Activated T-cell treated with anti-CD3 and anti-CD28 coated beads, Interleukin-2, amount 50 U/mL, for 24 hours (primary cell): ENCODE results near the gene GOLGA6L10.
A peak's percentile ranks its signal among the peaks of the same experiment; 100 is the strongest.
"Not testable (repeated sequence)": the region's sequence is repeated elsewhere in the genome, so short reads cannot be mapped to it uniquely, and the experiment has no call there.

ENCODE experiments used
- DNase-seq: peaks from one replicate; pipeline ENCODE4 v3.0.0-alpha.2; 2020
- H3K27ac Mint-ChIP-seq: 2 replicates; pipeline ENCODE4 v1.8.0; 2020; ENCODE audit warnings: mild to moderate bottlenecking, mixed read lengths
- H3K27me3 Mint-ChIP-seq: 2 replicates; pipeline ENCODE4 v1.8.0; 2020; ENCODE audit warnings: mixed read lengths
- H3K36me3 Mint-ChIP-seq: 2 replicates; pipeline ENCODE4 v1.8.0; 2020; ENCODE audit warnings: low read depth, mixed read lengths
- H3K4me1 Mint-ChIP-seq: 2 replicates; pipeline ENCODE4 v1.8.0; 2020; ENCODE audit warnings: low read depth, mixed read lengths
- H3K4me3 Mint-ChIP-seq: 2 replicates; pipeline ENCODE4 v1.8.0; 2020; ENCODE audit warnings: mild to moderate bottlenecking, moderate library complexity, mixed read lengths
- H3K9me3 Mint-ChIP-seq: 2 replicates; pipeline ENCODE4 v1.8.0; 2020; ENCODE audit warnings: mixed read lengths

Gene GOLGA6L10

DNA sequence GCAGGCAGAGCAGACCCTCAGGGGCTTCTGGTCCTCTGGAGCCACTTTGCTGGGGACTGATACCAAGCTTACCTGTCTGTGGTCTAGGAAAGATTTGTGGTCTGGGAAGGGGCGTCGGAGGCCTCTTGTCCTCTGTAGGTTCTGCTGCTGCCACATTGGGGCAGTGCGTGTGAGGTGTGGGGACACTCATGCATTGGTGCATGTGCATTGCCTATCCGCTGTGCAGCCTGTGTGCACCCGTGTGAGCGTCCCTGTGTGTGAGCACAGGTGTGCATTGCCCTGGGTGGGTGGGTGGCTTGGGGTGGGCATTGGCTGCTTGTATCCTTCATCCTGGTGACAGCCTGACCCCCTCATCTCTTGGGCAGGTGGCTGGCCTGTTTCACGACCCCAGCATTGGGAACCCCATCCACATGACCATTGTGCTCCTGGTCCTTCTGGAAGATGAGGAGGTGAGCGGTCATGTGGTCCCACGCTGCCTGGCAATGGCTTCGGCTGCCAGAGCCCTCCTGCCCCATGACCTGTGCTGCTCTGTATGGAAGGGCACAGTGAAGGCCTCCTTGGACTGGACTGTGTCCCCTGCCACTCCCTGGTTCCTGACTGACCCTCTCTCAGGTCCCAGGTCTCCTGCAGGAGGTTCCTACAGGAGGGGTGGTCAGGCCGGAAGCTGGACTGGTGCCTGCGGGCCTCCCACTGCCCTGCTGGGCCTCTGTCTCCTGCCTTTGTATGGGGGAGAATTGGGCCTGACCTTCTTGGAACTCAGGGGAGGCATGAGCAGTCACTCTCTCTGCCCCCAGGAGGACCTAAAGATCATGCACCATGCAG, 45.1 kb downstream of the GOLGA6L10 start:
- no peak overlapping the region for H3K4me3 Mint-ChIP-seq
- H3K27me3 Mint-ChIP-seq = no peaks in the 10 kb centered on the region
- H3K36me3 Mint-ChIP-seq = no peaks in the 10 kb centered on the region
- no peaks in the 10 kb centered on the region for H3K9me3 Mint-ChIP-seq
- H3K4me1 Mint-ChIP-seq = peaks cover 12% of the 10 kb centered on the region
- DNase-seq = no peak
- H3K27ac Mint-ChIP-seq = no peak overlapping the region

DNA sequence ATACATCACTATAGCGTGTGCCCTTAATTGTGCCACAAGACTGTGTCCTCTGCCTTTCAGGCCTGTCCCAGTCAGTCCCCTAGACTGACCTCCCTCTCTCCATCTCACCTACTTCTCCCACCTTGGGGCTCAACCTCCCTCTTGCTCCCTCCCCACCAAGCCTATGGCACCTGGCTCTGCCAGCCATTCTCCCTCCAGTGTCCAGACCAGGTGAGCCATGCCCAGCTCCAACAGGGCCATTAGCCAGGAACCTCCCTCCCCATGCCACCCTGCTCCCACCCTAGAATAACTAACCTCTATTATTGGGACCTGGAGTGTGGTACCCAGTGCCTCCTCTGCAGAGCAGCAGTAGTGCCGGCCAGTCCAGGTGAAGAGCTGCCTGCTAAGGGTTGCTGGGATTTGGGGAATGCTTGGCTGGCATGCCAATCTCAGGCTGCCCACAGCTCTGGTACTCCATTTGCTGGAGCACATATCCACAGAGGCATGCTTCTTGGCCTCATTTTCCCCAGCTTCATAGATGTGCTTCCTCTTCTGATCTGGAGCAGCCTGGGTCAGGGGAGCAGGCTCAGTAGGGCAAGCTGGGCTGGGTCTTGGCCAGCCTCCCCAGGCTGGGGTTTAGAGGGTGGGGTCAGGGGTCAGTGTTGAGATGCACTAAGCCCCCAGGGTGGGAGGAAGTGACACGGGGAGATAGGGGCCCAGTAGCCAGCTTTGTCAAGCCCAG, 47.8 kb downstream of the GOLGA6L10 start:
- Mint-ChIP-seq H3K9me3 (no peaks in the 10 kb centered on the region), H3K27ac (no peak overlapping the region), H3K27me3 (no peaks in the 10 kb centered on the region), H3K4me1 (peaks cover 28% of the 10 kb centered on the region), H3K36me3 (no peaks in the 10 kb centered on the region), H3K4me3 (no peak overlapping the region)
- DNase-seq = no peak

- H3K27me3 Mint-ChIP-seq = no peaks in the 10 kb centered on the region
- DNase-seq = no peak
- H3K4me1 Mint-ChIP-seq = peaks cover 28% of the 10 kb centered on the region
- no peaks in the 10 kb centered on the region for H3K9me3 Mint-ChIP-seq
- H3K4me3 Mint-ChIP-seq = no peak overlapping the region
- H3K36me3 Mint-ChIP-seq = no peaks in the 10 kb centered on the region
- no peak overlapping the region for H3K27ac Mint-ChIP-seq
Observed at GRCh38 chr15:82300883-82301282, 48.4 kb downstream of the GOLGA6L10 start.

GRCh38 chr15:82300326-82300725, 48.9 kb downstream of the GOLGA6L10 start:
- H3K4me3 Mint-ChIP-seq, DNase-seq, H3K36me3 Mint-ChIP-seq, H3K27me3 Mint-ChIP-seq, H3K9me3 Mint-ChIP-seq, H3K27ac Mint-ChIP-seq: not testable (repeated sequence)
- peaks cover 28% of the 10 kb centered on the region for H3K4me1 Mint-ChIP-seq

DNA sequence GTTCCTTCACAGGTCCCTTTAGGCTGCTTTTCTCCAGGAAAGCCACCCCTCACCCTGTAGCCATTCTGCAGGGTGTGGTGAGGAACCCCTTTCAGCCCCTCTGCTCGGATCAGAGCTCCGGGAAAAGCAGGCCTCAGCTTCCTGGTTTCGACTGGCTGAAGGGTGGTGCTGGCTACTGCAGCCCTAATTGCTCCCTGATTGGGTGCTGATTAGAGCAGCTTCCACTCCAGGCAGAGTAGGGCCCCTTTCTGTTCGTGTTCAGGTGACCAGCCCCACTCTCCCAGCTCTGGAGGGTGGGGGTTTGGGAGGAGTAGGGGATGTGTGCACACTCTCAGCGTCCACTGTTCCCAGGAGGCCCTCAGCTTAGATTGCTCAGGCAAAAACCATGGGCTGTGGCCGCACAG, 49.8 kb downstream of the GOLGA6L10 start:
- H3K36me3 Mint-ChIP-seq, DNase-seq, H3K27ac Mint-ChIP-seq: not testable (repeated sequence)

GRCh38 chr15:82298520-82298919, 50.8 kb downstream of the GOLGA6L10 start:
- H3K36me3 Mint-ChIP-seq = no peaks in the 10 kb centered on the region
- DNase-seq = peak; percentile 78
- H3K9me3 Mint-ChIP-seq = no peaks in the 10 kb centered on the region
- H3K4me3 Mint-ChIP-seq = no peak overlapping the region
- H3K27ac Mint-ChIP-seq = peak overlapping the region; percentile 8
- no peaks in the 10 kb centered on the region for H3K27me3 Mint-ChIP-seq
- peaks cover 20% of the 10 kb centered on the region for H3K4me1 Mint-ChIP-seq

More for the DNA sequence above, 49.8 kb downstream of the GOLGA6L10 start:
- H3K27me3 Mint-ChIP-seq, H3K4me3 Mint-ChIP-seq, H3K9me3 Mint-ChIP-seq: not testable (repeated sequence)
- H3K4me1 Mint-ChIP-seq = peaks cover 21% of the 10 kb centered on the region

DNA sequence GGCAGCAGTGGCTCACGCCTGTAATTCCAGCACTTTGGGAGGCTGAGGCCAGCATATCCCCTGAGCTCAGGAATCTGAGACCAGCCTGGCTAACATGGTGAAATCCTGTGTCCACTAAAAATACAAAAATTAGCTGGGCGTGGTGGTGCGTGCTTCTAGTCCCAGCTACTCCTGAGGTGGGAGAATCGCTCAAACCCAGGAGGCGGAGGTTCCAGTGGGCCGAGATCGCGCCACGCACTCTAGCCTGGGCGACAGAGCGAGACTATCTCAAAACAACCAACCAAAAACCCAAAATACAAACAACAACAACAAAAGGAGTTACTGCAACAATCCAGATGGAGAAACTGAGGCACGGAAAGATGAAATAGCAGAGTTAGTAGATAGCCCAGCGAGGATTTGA, 51.2 kb downstream of the GOLGA6L10 start:
- Mint-ChIP-seq H3K36me3 (no peaks in the 10 kb centered on the region), H3K27me3 (no peaks in the 10 kb centered on the region), H3K4me3 (peak overlapping the region; percentile 12)

DNA sequence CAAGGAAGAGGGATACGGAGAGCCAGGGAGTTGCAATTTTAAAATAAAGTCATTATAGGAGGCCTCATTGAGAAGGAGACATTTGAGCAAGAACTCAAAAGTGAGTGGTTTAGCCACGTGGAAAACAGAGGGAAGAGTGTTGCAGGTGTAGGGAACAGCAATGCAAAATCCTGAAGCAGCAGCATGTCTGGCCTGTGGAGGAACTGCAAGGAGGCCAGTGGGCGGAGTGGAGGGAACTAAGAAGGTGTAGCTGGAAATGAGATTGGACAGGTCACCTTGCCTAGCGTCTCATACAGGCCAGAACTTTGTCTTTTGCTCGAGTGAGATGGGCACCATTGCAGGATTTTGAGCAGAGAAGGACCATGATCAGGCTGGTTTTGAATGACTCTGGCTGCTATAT, 51.7 kb downstream of the GOLGA6L10 start:
- DNase-seq = no peak
- H3K27ac Mint-ChIP-seq = no peak overlapping the region
- H3K4me1 Mint-ChIP-seq = peaks cover 22% of the 10 kb centered on the region
- H3K4me3 Mint-ChIP-seq = no peak overlapping the region
- H3K9me3 Mint-ChIP-seq = no peaks in the 10 kb centered on the region
- H3K36me3 Mint-ChIP-seq = no peaks in the 10 kb centered on the region
- H3K27me3 Mint-ChIP-seq = no peaks in the 10 kb centered on the region

More for the DNA sequence above, 51.2 kb downstream of the GOLGA6L10 start:
- H3K4me1 Mint-ChIP-seq = peaks cover 20% of the 10 kb centered on the region
- no peak overlapping the region for H3K27ac Mint-ChIP-seq
- no peak for DNase-seq
- H3K9me3 Mint-ChIP-seq = no peaks in the 10 kb centered on the region

GRCh38 chr15:82294061-82294690, 55.1 kb downstream of the GOLGA6L10 start:
- no peaks in the 10 kb centered on the region for H3K36me3 Mint-ChIP-seq
- no peak overlapping the region for H3K27ac Mint-ChIP-seq
- H3K4me1 Mint-ChIP-seq = peaks cover 23% of the 10 kb centered on the region
- no peak for DNase-seq
- no peaks in the 10 kb centered on the region for H3K9me3 Mint-ChIP-seq
- H3K27me3 Mint-ChIP-seq = no peaks in the 10 kb centered on the region
- no peak overlapping the region for H3K4me3 Mint-ChIP-seq

DNA sequence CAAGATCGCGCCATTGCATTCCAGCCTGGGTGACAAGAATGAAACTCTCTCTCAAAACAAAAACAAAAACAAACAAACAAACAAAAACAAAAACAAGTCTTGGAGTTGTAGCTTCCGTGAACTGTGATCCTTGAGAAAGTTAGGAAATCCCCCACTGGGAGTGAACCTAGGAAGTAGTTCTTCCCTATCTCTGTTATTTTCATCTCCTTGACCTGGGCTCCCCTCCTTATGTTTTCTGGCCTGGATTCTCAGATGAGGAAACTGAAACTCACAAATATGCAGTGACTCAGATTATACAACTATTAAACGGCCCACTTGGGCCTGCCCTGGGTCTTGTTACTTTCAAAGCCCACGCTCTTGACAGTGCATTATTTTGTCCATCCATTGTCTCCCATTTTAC, 57.0 kb downstream of the GOLGA6L10 start:
- no peak overlapping the region for H3K4me3 Mint-ChIP-seq
- DNase-seq = no peak
- peaks cover 4% of the 10 kb centered on the region for H3K9me3 Mint-ChIP-seq
- peaks cover 14% of the 10 kb centered on the region for H3K4me1 Mint-ChIP-seq
- no peak overlapping the region for H3K27ac Mint-ChIP-seq
- H3K36me3 Mint-ChIP-seq = no peaks in the 10 kb centered on the region
- no peaks in the 10 kb centered on the region for H3K27me3 Mint-ChIP-seq
